NAMALWA (cell line): ENCODE measurements around the gene BICD1.
"Not testable (repeated sequence)": the region's sequence is repeated elsewhere in the genome, so short reads cannot be mapped to it uniquely, and the experiment has no call there.

Experiments used
- DNase-seq: peaks from one replicate; pipeline ENCODE4 v3.0.0-alpha.2; 2015; ENCODE audit warnings: low spot score

BICD1 gene

DNA sequence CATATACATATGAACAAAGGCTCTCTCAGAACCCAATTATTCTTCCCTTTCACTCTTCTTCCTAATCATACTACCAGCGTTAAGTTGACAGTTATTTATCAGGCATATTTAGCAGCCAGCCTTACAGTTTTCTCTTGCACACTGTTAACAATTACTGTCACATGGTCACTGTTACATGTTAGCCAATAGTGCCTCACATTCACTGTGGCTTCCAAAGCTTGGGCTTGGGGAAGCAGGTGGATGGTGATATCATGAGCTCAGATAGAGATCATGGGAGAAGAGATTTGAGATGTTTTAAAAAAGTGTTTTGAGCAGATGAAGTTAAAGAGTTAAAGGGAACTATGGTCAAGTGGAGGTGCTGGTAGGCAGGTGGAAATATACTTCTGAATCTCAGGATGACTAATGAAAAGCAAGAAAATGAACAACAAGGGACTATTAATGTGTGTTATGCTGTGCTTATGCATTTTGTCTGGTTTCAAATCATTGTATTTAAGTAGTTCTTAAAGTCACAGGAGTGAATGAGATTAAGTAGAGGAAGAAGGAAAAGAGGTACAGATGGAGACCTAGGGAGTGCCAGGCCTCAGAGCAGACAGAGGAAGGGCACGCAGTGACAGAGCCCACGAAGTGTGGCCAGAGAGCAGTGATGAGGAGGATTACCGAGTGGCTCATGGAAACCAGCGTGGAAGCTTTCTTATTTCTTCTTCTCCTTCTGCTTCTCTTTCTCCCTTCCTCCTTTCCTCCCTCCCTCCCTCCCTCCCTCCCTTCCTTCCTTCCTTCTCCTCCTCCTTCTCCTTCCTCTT, 39.6 kb downstream of the BICD1 start:
- no peak for DNase-seq

GRCh38 chr12:32148372-32148771, 41.7 kb downstream of the BICD1 start:
- no peak for DNase-seq

- no peak for DNase-seq
These were observed 42.8 kb downstream of the BICD1 start for GRCh38 chr12:32149489-32149888.

GRCh38 chr12:32151086-32151485, 44.4 kb downstream of the BICD1 start:
- DNase-seq, result no peak

DNA sequence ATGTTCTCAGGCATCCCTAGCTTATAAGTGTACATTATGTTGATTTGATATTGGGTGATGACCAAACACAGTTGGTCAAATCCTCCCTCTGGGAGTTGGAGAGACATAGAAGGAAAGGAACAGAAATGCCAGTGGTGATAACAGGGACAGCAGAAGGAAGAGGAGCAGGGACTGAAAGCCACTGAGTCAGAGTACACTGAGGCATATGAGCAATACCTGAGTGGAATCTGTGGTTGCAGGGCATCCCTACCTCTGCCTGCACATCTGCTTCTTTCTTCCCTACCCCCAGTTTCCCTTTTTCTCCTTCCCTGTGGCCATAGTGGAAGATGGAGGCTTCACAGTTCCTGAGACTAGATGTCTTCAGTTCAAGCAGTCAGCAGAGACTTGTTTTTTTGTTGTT, 44.9 kb downstream of the BICD1 start:
- no peak for DNase-seq

- no peak for DNase-seq
These were observed 48.4 kb downstream of the BICD1 start for GRCh38 chr12:32155041-32155440.

GRCh38 chr12:32155961-32156529, 49.4 kb downstream of the BICD1 start:
- no peak for DNase-seq

- DNase-seq, result no peak
These were observed 51.9 kb downstream of the BICD1 start for GRCh38 chr12:32158525-32158924.

GRCh38 chr12:32159381-32159780, 52.7 kb downstream of the BICD1 start:
- DNase-seq, result no peak

DNA sequence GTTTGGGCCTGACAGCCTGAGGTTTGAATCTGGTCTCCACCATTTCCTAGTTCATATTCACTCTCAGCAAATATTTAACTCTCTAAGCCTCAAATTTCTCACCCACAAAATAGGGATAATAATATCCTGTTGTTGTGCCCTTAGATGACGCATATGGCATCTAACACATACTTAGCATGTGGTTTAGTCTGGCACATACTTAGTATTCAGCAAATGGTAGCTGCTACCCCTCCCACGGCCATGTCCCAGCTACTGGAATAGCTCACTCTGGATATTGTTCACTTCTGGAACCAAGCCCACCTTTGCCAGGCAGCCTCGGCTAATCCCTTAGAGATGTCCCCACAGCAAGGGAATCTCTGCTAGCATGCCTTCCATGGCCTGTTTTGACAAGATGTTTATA, 53.3 kb downstream of the BICD1 start:
- no peak for DNase-seq

- no peak for DNase-seq
These were observed 54.4 kb downstream of the BICD1 start for GRCh38 chr12:32161058-32161457.

GRCh38 chr12:32163596-32163995, 56.9 kb downstream of the BICD1 start:
- DNase-seq, result no peak

DNA sequence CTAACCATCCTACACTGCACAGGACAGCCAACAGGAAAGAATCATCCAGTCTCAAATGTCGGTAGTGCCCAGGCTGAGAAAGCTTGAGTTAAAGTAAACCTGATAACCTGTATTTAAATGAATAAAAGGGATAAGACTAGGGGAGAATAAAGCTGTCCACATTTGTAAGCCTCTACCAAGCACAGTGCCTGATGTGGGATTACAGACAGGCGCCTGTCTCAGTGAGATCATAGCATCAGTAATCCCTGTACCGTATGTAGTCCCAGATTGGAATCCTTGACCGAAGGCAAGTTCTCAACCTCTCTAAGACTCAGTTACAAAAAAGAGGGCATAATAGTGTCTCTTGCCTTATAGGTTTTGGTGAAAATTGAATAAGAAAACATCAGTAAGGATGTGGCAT, 59.9 kb downstream of the BICD1 start:
- no peak for DNase-seq

DNA sequence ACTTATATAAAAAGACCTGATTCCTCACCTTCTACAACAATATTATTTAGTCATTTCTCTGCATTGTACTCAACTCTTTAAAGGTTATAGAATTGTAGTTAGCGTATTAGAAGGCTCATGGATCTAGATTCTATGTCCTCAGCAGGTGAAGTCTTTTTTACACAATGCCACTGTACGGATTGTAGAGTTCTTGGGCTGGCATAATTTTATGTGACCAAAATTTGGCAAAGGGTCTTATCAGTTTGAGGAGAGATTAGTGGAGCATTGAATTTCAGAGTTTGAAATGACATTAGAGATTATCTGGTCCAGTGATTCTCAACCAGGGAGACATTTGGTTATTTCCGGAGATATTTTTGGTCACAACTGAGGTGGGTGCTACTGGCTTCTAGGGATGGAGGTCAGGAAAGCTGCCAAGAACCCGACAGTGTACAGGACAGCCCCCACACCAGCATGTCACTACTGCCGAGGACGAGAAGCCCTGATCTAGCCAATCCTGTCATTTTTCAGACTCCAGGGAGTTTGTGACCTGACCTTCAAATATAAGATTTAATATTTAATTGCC, 63.9 kb downstream of the BICD1 start:
- DNase-seq, result no peak

GRCh38 chr12:32171211-32171610, 64.6 kb downstream of the BICD1 start:
- no peak for DNase-seq

GRCh38 chr12:32176606-32177005, 70.0 kb downstream of the BICD1 start:
- no peak for DNase-seq

GRCh38 chr12:32178341-32179010, 71.8 kb downstream of the BICD1 start:
- no peak for DNase-seq

GRCh38 chr12:32179011-32179395, 72.4 kb downstream of the BICD1 start:
- DNase-seq, result no peak

GRCh38 chr12:32181498-32182175, 75.0 kb downstream of the BICD1 start:
- DNase-seq, result no peak

GRCh38 chr12:32183650-32184049, 77.0 kb downstream of the BICD1 start:
- DNase-seq, result no peak

- not testable (repeated sequence) for DNase-seq
These were observed 80.5 kb downstream of the BICD1 start for GRCh38 chr12:32187127-32187526.

- no peak for DNase-seq
These were observed 84.8 kb downstream of the BICD1 start for GRCh38 chr12:32191445-32191844.
